ENCODE data around the gene CAMKK1. TPM values are rescaled to one million over a fixed set of nuclear protein-coding genes. Genes with fewer than 3 reads are reported as not detected.

Gene CAMKK1
- total RNA-seq, 2 experiments from 2014 or later, result 6.7 to 6.9 TPM

- CTCF ChIA-PET, result interaction anchor here (0.8 to 4.1 kb wide), 3 partner anchors 8 to 207 kb away, joined by 3 to 22 read pairs (median 3); no protein-coding TSS in a partner anchor
- Mint-ChIP-seq H3K27ac (no peak overlapping the region), H3K9me3 (no peaks in the 10 kb centered on the region), H3K27me3 (no peaks in the 10 kb centered on the region), H3K4me1 (ENCODE audit: low read depth) (peaks cover 5% of the 10 kb centered on the region), H3K36me3 (ENCODE audit: low read depth) (peaks cover 3% of the 10 kb centered on the region), H3K4me3 (no peak overlapping the region)
- no peak for ATAC-seq
- intact Hi-C loops (cut with micrococcal nuclease), result no loop called here
- POLR2A ChIA-PET, result no interaction called here
- no peak for DNase-seq
- no peak for TF ChIP-seq CTCF (IDR thresholded peaks at IDR 0.05)
Observed at GRCh38 chr17:3866276-3866675, 26.6 kb downstream of the CAMKK1 start.

GRCh38 chr17:3865176-3865575 lies 27.7 kb downstream of the CAMKK1 start:
- H3K4me3 Mint-ChIP-seq, result no peak overlapping the region
- no peaks in the 10 kb centered on the region for H3K9me3 Mint-ChIP-seq
- DNase-seq, result no peak
- ChIA-PET POLR2A (interaction anchor here (0.9 to 1.1 kb wide), 2 partner anchors 15 to 210 kb away, joined by 3 read pairs; no protein-coding TSS in a partner anchor), CTCF (interaction anchor here (0.7 to 6.1 kb wide), 7 partner anchors 19 to 217 kb away, joined by 3 to 51 read pairs (median 5); partner anchors contain the start of gene NCBP3)
- ATAC-seq, result no peak
- intact Hi-C loops (cut with micrococcal nuclease), result no loop called here
- no peaks in the 10 kb centered on the region for H3K27me3 Mint-ChIP-seq
- no peaks in the 10 kb centered on the region for H3K36me3 Mint-ChIP-seq (ENCODE audit: low read depth)
- no peak for TF ChIP-seq CTCF (IDR thresholded peaks at IDR 0.05)
- H3K27ac Mint-ChIP-seq, result no peak overlapping the region
- H3K4me1 Mint-ChIP-seq (ENCODE audit: low read depth), result no peaks in the 10 kb centered on the region

GRCh38 chr17:3864534-3864933 lies 28.3 kb downstream of the CAMKK1 start:
- H3K4me3 Mint-ChIP-seq, result no peak overlapping the region
- ChIA-PET POLR2A (interaction anchor here (0.9 kb wide), 1 partner anchor 210 kb away, joined by 3 read pairs; no protein-coding TSS in a partner anchor), CTCF (interaction anchor here (0.7 to 6.1 kb wide), 10 partner anchors 14 to 217 kb away, joined by 3 to 51 read pairs (median 4); partner anchors contain the start of gene NCBP3)
- DNase-seq, result no peak
- H3K27me3 Mint-ChIP-seq, result no peaks in the 10 kb centered on the region
- intact Hi-C loops (cut with micrococcal nuclease), result loop anchor here (5.0 kb wide), 1 partner anchor 138 kb away; no protein-coding TSS in a partner anchor
- no peak for ATAC-seq
- H3K4me1 Mint-ChIP-seq (ENCODE audit: low read depth), result no peaks in the 10 kb centered on the region
- H3K36me3 Mint-ChIP-seq (ENCODE audit: low read depth), result no peaks in the 10 kb centered on the region
- no peak overlapping the region for H3K27ac Mint-ChIP-seq
- no peaks in the 10 kb centered on the region for H3K9me3 Mint-ChIP-seq
- no peak for TF ChIP-seq CTCF (IDR thresholded peaks at IDR 0.05)

GRCh38 chr17:3861761-3862681 lies 30.8 kb downstream of the CAMKK1 start:
- POLR2A ChIA-PET, result no interaction called here
- TF ChIP-seq CTCF (IDR thresholded peaks at IDR 0.05), result no peak
- Mint-ChIP-seq H3K9me3 (no peaks in the 10 kb centered on the region), H3K27ac (no peak overlapping the region), H3K27me3 (no peaks in the 10 kb centered on the region), H3K4me1 (ENCODE audit: low read depth) (no peaks in the 10 kb centered on the region), H3K36me3 (ENCODE audit: low read depth) (no peaks in the 10 kb centered on the region), H3K4me3 (no peak overlapping the region)
- ATAC-seq, result no peak
- intact Hi-C loops (cut with micrococcal nuclease), result loop anchor here (5.0 kb wide), 1 partner anchor 140 kb away; no protein-coding TSS in a partner anchor
- no peak for DNase-seq
- CTCF ChIA-PET, result interaction anchor here (1.0 to 6.1 kb wide), 7 partner anchors 11 to 148 kb away, joined by 3 to 51 read pairs (median 6); partner anchors contain the start of gene NCBP3

All from activated CD8-positive, alpha-beta T cell treated with anti-CD3 and anti-CD28 coated beads for 36 hours (primary cell).